Head of caudate nucleus (tissue), 42 donors: ENCODE results near the gene C4orf51.
"Not testable (repeated sequence)": the region's sequence is repeated elsewhere in the genome, so short reads cannot be mapped to it uniquely, and the experiment has no call there.

Experiments used
- DNase-seq, 42 donors: peaks; one replicate each; pipeline versions ENCODE4 v3.0.0 to v3.0.0-alpha.2; 2020 to 2021; ENCODE audit warnings: mixed read lengths in 7 of 42
- intact Hi-C: fragments of 100-400 bp; cut with DNase I; formaldehyde crosslinking; loops from one replicate; pipeline ENCODE4 v1.15.0; 2022

The C4orf51 gene

GRCh38 chr4:145679991-145680455 lies at the start of gene C4orf51:
TSS of gene C4orf51 (plus strand) at chr4:145680146. CDS start at chr4:145680204, 58 bp downstream.
- DNase-seq = peak in 13 of 42 donors; percentile 5 to 66 (median 17)

GRCh38 chr4:145635117-145635516 lies 44.8 kb upstream of the C4orf51 start:
- intact Hi-C loops = no loop called here
- no peak for DNase-seq

More at GRCh38 chr4:145679991-145680455, at the start of gene C4orf51:
- intact Hi-C loops = no loop called here

GRCh38 chr4:145635630-145636029 lies 44.3 kb upstream of the C4orf51 start:
- DNase-seq = no peak
- intact Hi-C loops = no loop called here

GRCh38 chr4:145639186-145639698 lies 40.7 kb upstream of the C4orf51 start:
- no peak for DNase-seq
- intact Hi-C loops = no loop called here

- intact Hi-C loops, DNase-seq: not testable (repeated sequence)
Observed at GRCh38 chr4:145640236-145640635, 39.7 kb upstream of the C4orf51 start.

GRCh38 chr4:145643295-145643694 lies 36.7 kb upstream of the C4orf51 start:
- intact Hi-C loops = no loop called here
- no peak for DNase-seq

GRCh38 chr4:145644699-145645098 lies 35.2 kb upstream of the C4orf51 start:
- intact Hi-C loops = no loop called here
- no peak for DNase-seq

GRCh38 chr4:145656156-145656555 lies 23.8 kb upstream of the C4orf51 start:
- intact Hi-C loops = no loop called here
- DNase-seq = no peak

- intact Hi-C loops = no loop called here
Observed at GRCh38 chr4:145660064-145660463, 19.9 kb upstream of the C4orf51 start.

GRCh38 chr4:145663194-145663593 lies 16.8 kb upstream of the C4orf51 start:
- intact Hi-C loops = no loop called here
- no peak for DNase-seq

More at GRCh38 chr4:145660064-145660463, 19.9 kb upstream of the C4orf51 start:
- DNase-seq = no peak

- no peak for DNase-seq
- intact Hi-C loops = no loop called here
Observed at GRCh38 chr4:145665773-145666172, 14.2 kb upstream of the C4orf51 start.

- intact Hi-C loops = no loop called here
- DNase-seq = no peak
Observed at GRCh38 chr4:145670422-145670821, 9.5 kb upstream of the C4orf51 start.

GRCh38 chr4:145679520-145679919 lies 426 bp upstream of the C4orf51 start:
- peak in 17 of 42 donors; percentile 0 to 50 (median 19) for DNase-seq
- intact Hi-C loops = no loop called here

- no peak for DNase-seq
- intact Hi-C loops = no loop called here
Observed at GRCh38 chr4:145680902-145681301, 956 bp downstream of the C4orf51 start.

- intact Hi-C loops = no loop called here
- no peak for DNase-seq
Observed at GRCh38 chr4:145681518-145681917, 1.6 kb downstream of the C4orf51 start.

- no peak for DNase-seq
- intact Hi-C loops = no loop called here
Observed at GRCh38 chr4:145681956-145682355, 2.0 kb downstream of the C4orf51 start.

GRCh38 chr4:145686991-145687390 lies 7.0 kb downstream of the C4orf51 start:
- intact Hi-C loops = no loop called here
- DNase-seq = no peak

- intact Hi-C loops = no loop called here
- DNase-seq = no peak
Observed at GRCh38 chr4:145690610-145691009, 10.7 kb downstream of the C4orf51 start.

- DNase-seq, intact Hi-C loops: not testable (repeated sequence)
Observed at GRCh38 chr4:145691416-145691815, 11.5 kb downstream of the C4orf51 start.

GRCh38 chr4:145694929-145695328 lies 15.0 kb downstream of the C4orf51 start:
- intact Hi-C loops = no loop called here
- DNase-seq = no peak

GRCh38 chr4:145697332-145697731 lies 17.4 kb downstream of the C4orf51 start:
- no peak for DNase-seq
- intact Hi-C loops = no loop called here

- intact Hi-C loops = no loop called here
- no peak for DNase-seq
Observed at GRCh38 chr4:145698507-145698906, 18.6 kb downstream of the C4orf51 start.
